ENCODE measurements around the gene TRMT2A. TPM values are rescaled to one million over a fixed set of nuclear protein-coding genes. Genes with fewer than 3 reads are reported as not detected.
"Not testable (repeated sequence)": the region's sequence is repeated elsewhere in the genome, so short reads cannot be mapped to it uniquely, and the experiment has no call there.

TRMT2A gene
- total RNA-seq, 1 donor from 2014 or later = 45.8 TPM

DNA sequence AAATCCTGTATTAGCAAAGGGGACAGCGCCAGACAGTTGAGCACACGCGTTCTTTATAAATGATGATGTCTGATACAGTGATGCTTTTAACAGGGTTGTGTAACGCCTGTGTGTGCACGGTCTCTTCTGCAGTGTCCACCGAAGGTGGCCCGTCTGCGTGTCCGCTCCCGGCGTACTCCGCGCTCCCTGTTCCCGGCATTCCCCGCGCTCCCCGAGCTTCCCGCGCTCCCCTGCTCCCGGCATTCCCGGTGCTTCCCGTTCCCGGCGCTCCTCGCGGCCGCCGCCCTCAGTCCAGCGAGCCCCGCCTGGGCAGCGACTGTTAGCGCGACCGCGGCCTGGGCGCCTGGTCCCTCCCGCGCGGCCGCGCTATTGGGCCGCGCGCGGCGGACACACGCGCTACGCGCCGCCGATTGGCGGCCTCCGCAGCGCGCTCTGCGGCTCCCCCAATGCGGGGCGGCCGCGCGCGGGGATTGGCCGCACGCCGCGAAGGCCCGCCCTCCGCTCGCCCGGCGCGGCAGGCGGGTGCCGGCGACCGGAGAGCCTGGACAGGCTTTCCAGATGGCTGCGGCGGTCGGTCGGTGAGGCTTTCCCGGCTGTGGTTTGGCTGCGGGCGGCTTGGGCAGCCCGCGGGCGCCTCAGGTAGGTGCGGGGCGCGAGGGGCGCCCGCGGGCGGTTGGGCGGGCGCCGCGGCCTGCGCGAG lies 37.1 kb downstream of the TRMT2A start, which contains the start of gene DGCR8:
TSS of gene DGCR8 (plus strand) at position 497 of the 700 bp plus-strand sequence. CDS start 5,723 bp downstream, outside the sequence.
- H3K4me1 Mint-ChIP-seq (ENCODE audit: low read depth) = peaks cover 46% of the 10 kb centered on the region
- TF ChIP-seq, protein P1, sequence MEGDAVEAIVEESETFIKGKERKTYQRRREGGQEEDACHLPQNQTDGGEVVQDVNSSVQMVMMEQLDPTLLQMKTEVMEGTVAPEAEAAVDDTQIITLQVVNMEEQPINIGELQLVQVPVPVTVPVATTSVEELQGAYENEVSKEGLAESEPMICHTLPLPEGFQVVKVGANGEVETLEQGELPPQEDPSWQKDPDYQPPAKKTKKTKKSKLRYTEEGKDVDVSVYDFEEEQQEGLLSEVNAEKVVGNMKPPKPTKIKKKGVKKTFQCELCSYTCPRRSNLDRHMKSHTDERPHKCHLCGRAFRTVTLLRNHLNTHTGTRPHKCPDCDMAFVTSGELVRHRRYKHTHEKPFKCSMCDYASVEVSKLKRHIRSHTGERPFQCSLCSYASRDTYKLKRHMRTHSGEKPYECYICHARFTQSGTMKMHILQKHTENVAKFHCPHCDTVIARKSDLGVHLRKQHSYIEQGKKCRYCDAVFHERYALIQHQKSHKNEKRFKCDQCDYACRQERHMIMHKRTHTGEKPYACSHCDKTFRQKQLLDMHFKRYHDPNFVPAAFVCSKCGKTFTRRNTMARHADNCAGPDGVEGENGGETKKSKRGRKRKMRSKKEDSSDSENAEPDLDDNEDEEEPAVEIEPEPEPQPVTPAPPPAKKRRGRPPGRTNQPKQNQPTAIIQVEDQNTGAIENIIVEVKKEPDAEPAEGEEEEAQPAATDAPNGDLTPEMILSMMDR (IDR thresholded peaks at IDR 0.05) = no peak
- H3K4me3 Mint-ChIP-seq (ENCODE audit: unreplicated experiment) = peak within 1 kb of the TSS; percentile 92
- no peaks in the 10 kb centered on the region for H3K27me3 Mint-ChIP-seq (ENCODE audit: low read depth)
- no peak for DNase-seq (ENCODE audit: low spot score)
- no peaks in the 10 kb centered on the region for H3K36me3 Mint-ChIP-seq (ENCODE audit: low read depth)
- no peaks in the 10 kb centered on the region for H3K9me3 Mint-ChIP-seq (ENCODE audit: low read depth)
- H3K27ac Mint-ChIP-seq (ENCODE audit: unreplicated experiment) = peak within 1 kb of the TSS; percentile 94

DNA sequence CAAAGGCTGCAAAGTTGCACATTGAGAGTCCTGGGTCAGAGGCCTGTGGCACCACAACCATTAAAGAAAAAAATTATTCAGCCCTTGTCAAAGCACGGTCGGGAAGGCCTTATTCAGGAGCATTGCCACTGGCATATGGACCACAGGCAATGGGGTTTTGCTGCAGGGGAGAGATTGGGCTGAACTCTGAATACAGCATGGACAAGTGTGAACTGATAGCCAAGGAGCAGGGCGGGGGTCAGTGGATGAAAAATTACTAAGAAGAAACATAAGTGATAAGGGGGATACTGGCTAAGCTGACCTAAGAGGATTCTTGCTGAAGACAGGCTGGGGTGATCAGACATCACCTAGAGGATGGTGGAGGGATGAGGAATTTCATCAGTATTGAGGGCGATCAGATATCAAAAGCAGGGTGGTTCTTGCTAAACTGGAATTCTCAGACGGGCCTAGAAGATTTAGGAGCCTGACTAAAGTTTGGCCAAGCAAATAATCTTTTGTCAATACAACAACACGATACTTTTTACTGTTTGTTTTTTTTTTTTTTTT lies 40.3 kb downstream of the TRMT2A start:
- no peaks in the 10 kb centered on the region for H3K36me3 Mint-ChIP-seq (ENCODE audit: low read depth)
- H3K4me1 Mint-ChIP-seq (ENCODE audit: low read depth) = peaks cover 16% of the 10 kb centered on the region
- H3K27me3 Mint-ChIP-seq (ENCODE audit: low read depth) = no peaks in the 10 kb centered on the region
- no peak overlapping the region for H3K4me3 Mint-ChIP-seq (ENCODE audit: unreplicated experiment)
- TF ChIP-seq, protein P1 (IDR thresholded peaks at IDR 0.05) = no peak
- no peak overlapping the region for H3K27ac Mint-ChIP-seq (ENCODE audit: unreplicated experiment)
- no peaks in the 10 kb centered on the region for H3K9me3 Mint-ChIP-seq (ENCODE audit: low read depth)
- DNase-seq (ENCODE audit: low spot score) = no peak

DNA sequence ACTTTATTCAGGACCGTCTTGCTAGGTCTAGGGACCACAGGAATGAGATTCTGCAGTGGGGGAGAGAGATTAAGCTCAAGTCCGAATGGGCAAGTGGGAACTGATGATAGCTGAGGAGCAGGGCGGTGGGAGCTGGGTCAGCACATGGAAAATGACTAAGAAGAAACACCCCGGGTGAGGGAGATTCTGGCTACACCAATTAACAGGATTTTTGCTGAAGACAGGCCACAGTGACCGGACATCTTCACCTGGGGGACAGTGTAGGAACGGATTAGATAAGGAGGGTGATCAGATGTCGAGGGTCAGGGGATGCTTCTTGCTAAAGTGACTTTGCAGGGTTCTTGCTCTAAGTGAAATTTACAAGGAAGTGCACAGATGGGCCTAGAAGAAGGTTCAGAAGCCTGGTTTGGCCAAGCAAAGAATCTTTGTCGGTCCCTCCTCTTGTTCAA lies 45.5 kb downstream of the TRMT2A start:
- Mint-ChIP-seq H3K36me3 (ENCODE audit: low read depth) (no peaks in the 10 kb centered on the region), H3K9me3 (ENCODE audit: low read depth) (no peaks in the 10 kb centered on the region), H3K27me3 (ENCODE audit: low read depth) (no peaks in the 10 kb centered on the region), H3K27ac (ENCODE audit: unreplicated experiment) (no peak overlapping the region), H3K4me1 (ENCODE audit: low read depth) (no peaks in the 10 kb centered on the region), H3K4me3 (ENCODE audit: unreplicated experiment) (no peak overlapping the region)
- DNase-seq (ENCODE audit: low spot score) = no peak
- TF ChIP-seq, protein P1 (IDR thresholded peaks at IDR 0.05) = no peak

DNA sequence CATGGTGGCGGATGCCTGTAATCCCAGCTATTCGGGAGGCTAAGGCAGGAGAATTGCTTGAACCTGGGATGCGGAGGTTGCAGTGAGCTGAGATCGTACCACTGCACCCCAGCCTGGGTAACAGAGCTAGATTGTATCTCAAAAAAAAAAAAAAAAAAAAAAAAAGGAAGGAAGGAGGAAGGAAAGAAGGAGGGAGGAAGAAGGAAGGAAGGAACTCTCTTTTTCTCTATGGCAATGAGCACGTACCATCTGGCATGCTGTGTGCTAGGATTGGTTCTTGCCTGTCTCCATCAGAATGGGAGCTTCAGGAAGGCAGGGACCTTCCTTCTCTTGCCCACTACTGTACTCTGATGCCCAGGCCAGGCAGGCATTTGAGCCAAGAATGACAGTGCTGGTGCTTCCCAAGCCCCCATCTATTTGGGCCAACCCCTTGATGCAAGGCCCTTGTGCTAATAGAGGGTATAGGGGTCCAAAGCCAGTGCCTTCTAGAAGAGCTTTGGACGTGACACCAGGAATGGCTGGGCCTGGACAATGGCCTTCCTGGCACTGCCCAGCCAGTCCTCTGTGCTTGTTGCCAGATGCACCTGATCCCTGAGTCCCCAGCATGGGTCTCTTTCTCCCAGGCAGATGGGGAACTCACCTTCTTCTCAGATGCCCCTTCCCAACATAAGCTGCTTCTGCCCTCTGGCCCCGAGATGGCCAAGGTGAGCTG lies 47.5 kb downstream of the TRMT2A start:
- Mint-ChIP-seq H3K4me1 (ENCODE audit: low read depth) (no peaks in the 10 kb centered on the region), H3K27me3 (ENCODE audit: low read depth) (no peaks in the 10 kb centered on the region), H3K27ac (ENCODE audit: unreplicated experiment) (no peak overlapping the region), H3K4me3 (ENCODE audit: unreplicated experiment) (no peak overlapping the region), H3K36me3 (ENCODE audit: low read depth) (peaks cover 3% of the 10 kb centered on the region), H3K9me3 (ENCODE audit: low read depth) (no peaks in the 10 kb centered on the region)
- no peak for DNase-seq (ENCODE audit: low spot score)
- TF ChIP-seq, protein P1 (IDR thresholded peaks at IDR 0.05) = no peak

DNA sequence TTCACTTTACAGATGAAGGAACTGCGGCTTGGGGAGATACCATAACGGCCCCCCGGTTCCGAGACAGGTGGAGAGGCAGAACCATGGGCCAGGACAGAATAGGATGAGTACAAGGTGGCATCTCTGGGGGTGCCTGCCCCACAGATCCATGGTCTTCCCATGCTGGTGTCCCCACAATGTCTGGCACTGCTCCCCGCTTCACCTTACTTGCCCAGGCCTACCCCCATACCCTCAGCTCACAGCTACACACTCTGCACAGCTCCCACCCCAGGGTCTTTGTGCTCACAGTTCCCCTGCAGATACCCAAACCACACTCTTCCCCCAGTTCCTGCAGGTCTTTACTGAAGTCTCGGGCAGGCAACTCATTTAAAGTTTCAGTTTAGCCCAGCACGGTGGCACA lies 48.4 kb downstream of the TRMT2A start:
- H3K4me3 Mint-ChIP-seq (ENCODE audit: unreplicated experiment) = no peak overlapping the region
- TF ChIP-seq, protein P1 (IDR thresholded peaks at IDR 0.05) = no peak
- no peak overlapping the region for H3K27ac Mint-ChIP-seq (ENCODE audit: unreplicated experiment)
- no peaks in the 10 kb centered on the region for H3K9me3 Mint-ChIP-seq (ENCODE audit: low read depth)
- no peaks in the 10 kb centered on the region for H3K27me3 Mint-ChIP-seq (ENCODE audit: low read depth)
- no peaks in the 10 kb centered on the region for H3K4me1 Mint-ChIP-seq (ENCODE audit: low read depth)
- no peak for DNase-seq (ENCODE audit: low spot score)
- peaks cover 6% of the 10 kb centered on the region for H3K36me3 Mint-ChIP-seq (ENCODE audit: low read depth)

DNA sequence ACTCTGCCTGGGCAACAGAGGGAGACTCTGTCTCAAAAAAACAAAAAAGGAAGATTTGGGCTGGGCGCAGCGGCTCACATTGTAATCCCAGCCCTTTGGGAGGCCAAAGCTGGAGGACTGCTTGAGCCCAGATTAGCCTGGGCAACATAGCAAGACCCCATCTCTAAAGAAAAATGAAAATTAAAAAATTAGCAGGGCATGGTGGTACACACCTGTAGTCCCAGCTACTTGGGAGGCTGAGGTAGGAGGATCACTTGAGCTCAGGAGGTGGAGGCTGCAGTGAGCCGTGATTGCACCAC lies 49.7 kb downstream of the TRMT2A start:
- not testable (repeated sequence) for DNase-seq (ENCODE audit: low spot score); H3K4me3 Mint-ChIP-seq (ENCODE audit: unreplicated experiment); H3K9me3 Mint-ChIP-seq (ENCODE audit: low read depth)

More for the DNA sequence above, 49.7 kb downstream of the TRMT2A start:
- not testable (repeated sequence) for H3K27me3 Mint-ChIP-seq (ENCODE audit: low read depth); H3K4me1 Mint-ChIP-seq (ENCODE audit: low read depth); H3K27ac Mint-ChIP-seq (ENCODE audit: unreplicated experiment)
- peaks cover 11% of the 10 kb centered on the region for H3K36me3 Mint-ChIP-seq (ENCODE audit: low read depth)

Measured in chondrocyte (in vitro differentiated cells).